AG10803 (cell line): Measurements from ENCODE around the gene CA9.

Experiments
- DNase-seq: peaks from one replicate; pipeline ENCODE4 v3.0.0; 2010; ENCODE audit warnings: low read depth
- H3K4me3 ChIP-seq: 2 replicates; pipeline ENCODE4 v1.5.1; 2011; ENCODE audit warnings: mild to moderate bottlenecking, low read length, control low read depth
- CTCF ChIP-seq: conservative IDR thresholded peaks from 2 replicates; pipeline ENCODE4 v1.5.1; 2011; ENCODE audit warnings: mild to moderate bottlenecking, low read length, control low read depth, inconsistent platforms

CA9 gene

DNA sequence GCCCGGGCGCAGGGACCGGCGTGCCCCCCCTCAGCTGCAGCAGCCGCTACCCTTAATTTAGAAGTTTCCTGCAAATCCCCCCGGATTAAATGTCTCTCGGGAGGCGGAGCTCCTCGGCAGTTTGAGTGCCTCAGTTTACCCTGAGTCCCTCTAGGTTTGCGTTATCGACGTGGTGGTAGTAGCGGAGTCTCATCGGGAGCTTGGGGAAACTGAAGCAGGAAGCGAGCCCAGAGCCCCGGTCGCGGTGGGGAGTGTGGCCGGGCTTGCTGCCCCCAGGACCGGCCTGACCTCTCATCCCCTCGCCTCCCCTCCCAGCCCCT, 16.5 kb downstream of the CA9 start:
- DNase-seq, result peak; percentile 62
- peak overlapping the region; percentile 97 for H3K4me3 ChIP-seq
- TF ChIP-seq CTCF, result no peak

DNA sequence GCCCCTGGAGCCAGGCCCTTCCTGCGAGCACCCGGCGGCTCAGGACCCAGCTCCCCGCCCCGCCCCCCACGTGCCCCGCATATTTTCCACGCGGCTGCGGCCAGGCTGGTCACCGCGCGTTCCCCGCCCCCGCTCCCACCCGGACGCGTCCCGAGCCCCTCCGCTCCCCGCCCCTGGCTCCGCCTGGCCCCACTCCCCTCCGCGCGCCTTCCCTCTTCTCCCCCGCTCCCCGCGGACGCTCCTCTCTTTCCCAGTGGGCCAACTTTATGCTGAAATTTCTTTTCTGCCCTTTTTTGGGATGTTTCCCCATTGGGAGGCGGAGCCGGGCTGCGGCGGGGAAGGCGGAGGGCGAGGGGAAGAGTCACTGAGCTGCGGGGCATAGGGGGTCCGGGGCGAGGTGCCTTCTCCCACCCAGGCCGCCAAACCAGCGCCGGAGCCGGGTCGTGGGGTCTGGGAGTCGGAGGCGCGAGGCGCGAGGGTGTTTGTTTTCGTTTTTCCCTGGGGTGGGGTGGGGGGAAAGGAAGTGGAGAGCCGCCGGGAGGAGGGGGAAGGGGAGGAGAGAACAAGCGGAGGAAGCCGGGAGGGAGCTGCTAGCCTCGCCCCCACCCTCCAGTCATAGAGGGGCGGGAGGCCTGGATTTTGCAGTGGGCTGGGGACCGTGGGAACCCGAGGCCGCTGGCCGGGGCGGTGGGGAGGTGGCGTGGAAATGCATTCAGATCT, 17.0 kb downstream of the CA9 start:
- DNase-seq, result peak; percentile 85
- H3K4me3 ChIP-seq, result peak overlapping the region; percentile 97
- no peak for TF ChIP-seq CTCF

- no peak for TF ChIP-seq CTCF
- DNase-seq, result no peak
- H3K4me3 ChIP-seq, result peak overlapping the region; percentile 97
These were observed 17.6 kb downstream of the CA9 start for GRCh38 chr9:35691334-35691650.

DNA sequence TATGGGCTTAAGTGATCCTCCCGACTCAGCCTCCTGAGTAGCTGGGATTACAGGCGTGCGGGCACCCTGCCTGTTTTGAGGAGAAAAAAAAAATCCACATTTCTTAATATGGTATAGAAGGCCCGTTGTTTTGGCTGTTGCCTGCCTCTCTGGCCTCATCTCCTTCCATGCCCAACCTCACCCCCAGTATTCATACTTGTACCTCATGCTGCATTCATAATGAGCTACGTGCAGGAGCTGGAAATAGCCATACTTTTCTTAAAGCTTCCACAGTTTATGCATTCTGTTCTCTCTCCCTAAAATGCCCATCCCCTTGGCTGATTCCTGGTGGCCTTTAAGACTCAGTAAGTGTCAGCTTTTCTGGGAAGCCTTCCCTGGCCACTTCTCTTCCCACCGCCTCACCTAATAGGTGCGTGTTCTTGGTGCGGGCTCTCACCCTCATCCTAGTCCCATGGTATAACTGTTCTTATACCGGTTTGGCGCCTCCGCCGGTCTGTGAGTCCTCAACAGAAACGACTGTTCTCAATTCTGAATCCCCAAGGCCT, 18.1 kb downstream of the CA9 start:
- no peak for TF ChIP-seq CTCF
- H3K4me3 ChIP-seq, result no peak overlapping the region
- no peak for DNase-seq

DNA sequence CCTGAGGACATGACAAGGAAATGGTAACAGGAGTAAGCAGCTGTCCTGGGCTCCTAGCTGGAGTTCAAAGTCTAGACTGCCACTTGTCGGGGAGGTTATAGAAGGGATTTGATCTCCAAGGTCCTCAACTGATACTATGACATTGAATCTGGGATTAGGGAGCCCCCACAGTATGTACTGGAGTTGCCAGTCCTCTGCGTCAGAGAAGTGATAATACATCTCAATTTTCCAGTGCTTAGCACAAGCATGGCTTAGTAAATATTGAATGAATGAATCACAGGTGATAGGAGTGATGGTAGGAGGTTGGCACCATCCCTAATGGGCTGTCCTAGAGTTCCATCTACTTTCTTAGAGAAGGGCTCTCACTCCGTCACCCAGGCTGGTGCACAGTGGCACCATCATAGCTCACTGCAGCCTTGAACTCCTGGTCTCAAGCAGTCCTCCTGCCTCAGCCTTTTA, 22.2 kb downstream of the CA9 start:
- TF ChIP-seq CTCF, result no peak
- DNase-seq, result no peak
- no peak overlapping the region for H3K4me3 ChIP-seq

DNA sequence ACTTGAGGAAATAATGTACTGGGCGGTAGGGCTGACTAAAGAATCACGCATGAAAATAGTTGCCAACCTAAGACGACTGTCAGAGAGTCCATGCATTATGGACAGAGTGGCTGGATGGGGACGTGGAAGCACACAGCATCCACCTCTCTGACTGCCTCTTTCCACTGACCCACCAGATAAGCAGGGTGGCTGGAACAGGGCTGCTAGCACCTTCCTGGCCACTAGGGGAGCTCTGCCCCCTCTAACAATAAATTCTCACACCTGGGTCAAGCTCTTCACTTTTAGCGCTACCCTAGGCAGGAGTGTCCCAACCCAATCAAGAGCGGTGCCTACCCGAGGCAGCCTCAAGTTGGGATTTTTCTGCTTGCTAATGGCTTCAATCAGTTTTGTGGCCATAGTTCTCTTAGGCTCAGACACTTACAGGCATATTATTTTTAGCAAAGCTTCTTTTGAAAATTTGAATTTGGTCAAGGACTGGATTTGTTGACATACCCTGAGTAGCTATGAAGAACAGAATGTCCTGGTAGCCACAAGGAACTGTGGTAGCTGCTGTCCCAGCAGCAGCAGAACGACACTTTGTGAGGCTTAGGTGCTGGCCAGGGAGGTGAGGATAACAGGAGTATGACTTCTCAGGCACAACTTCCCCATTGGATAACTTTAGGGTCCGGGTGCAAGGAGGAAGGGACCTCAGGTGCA, 22.9 kb downstream of the CA9 start:
- no peak for DNase-seq
- H3K4me3 ChIP-seq, result no peak overlapping the region
- TF ChIP-seq CTCF, result peak; percentile 81

- DNase-seq, result no peak
- no peak for TF ChIP-seq CTCF
- no peak overlapping the region for H3K4me3 ChIP-seq
These were observed 23.8 kb downstream of the CA9 start for GRCh38 chr9:35697486-35697885.
